Caki2 (cell line): ENCODE data around the gene SEC14L3. TPM values are rescaled to one million over a fixed set of nuclear protein-coding genes. Genes with fewer than 3 reads are reported as not detected.
"Not testable (repeated sequence)": the region's sequence is repeated elsewhere in the genome, so short reads cannot be mapped to it uniquely, and the experiment has no call there.

Experiments
- DNase-seq: peaks from one replicate; pipeline ENCODE4 v3.0.0-alpha.2; 2015; ENCODE audit warnings: low read depth
- in situ Hi-C: cut with HindIII; loops from 2 replicates; pipeline ENCODE4 v1.10.0; 2016; ENCODE audit warnings: low sequenced_read_pairs, low pct_unique_long_range_greater_than_20kb, mixed read lengths
- total RNA-seq: library from RNA; depleted of rRNA; stranded (reverse); fragments of >200 nt; shearing (Covaris generic); gene quantifications from 2 replicates; pipeline ENCODE4 v1.2.3, GENCODE V29; 2014; ENCODE audit warnings: low replicate concordance

Gene SEC14L3
- total RNA-seq, 1 experiment from 2014 or later: not detected

DNA sequence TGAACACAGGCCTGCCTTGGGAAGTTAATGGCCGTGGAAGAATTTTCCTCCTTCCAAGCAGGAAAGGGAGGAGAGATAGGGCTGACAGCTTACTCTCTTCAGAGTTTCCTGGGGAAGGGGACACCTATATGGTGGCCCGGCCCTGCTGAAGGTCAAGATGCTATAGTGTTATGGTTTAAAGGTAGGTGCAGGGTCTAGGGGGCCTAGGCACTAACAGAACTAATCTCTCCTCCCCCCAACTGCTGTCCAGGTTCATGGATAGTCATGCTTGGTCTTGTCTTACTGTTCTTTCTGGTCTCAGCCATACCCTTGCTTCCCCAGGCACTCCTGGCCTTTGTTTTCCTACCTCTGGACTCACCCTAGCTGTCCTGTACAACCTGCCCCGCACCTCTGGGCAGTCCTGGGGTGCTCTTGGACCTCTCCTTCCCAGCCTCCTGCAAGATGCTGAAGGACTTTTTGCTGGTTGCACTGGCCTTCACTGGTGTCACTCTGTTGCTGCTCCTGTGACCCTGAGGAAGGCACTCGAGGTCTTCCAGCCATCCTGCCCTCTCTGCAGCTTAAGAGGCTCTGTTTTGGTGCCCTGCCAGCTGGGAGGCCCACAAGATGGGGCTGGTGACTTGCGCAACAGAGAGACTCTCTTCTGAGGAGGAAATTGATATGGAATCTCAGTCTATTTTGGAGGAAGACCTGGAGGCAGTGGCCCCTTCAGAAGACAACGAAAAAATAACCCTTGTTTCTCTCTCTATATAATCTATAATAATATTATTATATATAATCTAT is 17.9 kb downstream of the SEC14L3 start:
- in situ Hi-C loops: no loop called here
- DNase-seq: no peak

DNA sequence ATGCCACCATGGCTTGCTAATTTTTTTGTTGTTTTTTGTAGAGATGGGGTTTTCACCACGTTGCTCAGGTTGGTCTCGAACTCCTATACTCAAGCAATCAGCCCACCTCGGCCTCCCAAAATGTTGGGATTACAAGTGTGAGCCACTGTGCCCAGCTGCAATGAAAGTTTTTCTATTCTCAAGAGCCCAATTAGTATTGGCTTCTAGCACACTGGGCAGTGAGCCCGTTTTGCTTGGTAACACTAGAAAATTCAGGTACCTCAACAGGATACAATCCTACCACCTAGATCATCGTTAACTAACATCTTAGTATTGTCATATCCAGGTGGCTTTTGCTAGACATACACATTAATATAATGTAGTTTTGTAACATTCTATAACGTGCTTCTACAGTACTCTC is 19.0 kb downstream of the SEC14L3 start:
- DNase-seq: no peak
- in situ Hi-C loops: no loop called here

DNA sequence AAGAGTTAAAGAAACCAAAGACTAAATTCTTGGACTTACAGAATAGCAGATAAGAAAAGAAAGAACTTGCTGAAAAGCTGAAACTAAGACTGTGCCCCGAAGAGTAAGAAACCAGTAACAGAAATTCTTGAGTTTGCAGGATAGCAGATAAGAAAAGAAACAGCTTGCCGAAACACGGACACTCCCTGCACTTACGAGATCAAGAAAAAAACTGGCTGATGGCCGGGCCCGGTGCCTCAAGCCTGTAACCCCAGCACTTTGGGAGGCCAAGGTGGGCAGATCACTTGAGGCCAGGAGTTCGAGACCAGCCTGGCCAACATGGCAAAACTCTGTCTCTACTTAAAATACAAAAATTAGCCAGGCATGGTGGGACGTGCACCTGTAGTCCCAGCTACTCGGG is 20.3 kb downstream of the SEC14L3 start:
- in situ Hi-C loops, DNase-seq: not testable (repeated sequence)

DNA sequence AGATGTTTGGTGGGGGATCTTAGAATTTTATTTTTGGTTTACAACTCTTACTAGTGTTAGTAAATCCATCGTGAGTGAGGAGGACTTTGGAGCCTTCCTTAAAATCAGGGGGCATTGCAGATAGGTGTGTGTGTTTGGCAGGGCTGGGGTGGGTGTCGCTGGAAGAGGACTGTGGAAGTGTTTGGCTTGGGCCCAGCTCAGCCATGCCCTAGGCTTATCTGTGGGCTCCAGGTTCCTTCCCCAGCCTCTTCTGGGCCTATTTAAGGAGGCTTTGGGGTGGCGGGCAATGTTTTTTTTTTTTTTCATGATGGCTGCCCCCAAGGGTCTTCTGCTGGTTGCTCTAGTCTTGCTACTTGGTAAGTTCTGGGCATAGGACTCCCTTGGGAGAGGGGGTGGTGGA is 24.2 kb downstream of the SEC14L3 start:
- in situ Hi-C loops: no loop called here
- no peak for DNase-seq

DNA sequence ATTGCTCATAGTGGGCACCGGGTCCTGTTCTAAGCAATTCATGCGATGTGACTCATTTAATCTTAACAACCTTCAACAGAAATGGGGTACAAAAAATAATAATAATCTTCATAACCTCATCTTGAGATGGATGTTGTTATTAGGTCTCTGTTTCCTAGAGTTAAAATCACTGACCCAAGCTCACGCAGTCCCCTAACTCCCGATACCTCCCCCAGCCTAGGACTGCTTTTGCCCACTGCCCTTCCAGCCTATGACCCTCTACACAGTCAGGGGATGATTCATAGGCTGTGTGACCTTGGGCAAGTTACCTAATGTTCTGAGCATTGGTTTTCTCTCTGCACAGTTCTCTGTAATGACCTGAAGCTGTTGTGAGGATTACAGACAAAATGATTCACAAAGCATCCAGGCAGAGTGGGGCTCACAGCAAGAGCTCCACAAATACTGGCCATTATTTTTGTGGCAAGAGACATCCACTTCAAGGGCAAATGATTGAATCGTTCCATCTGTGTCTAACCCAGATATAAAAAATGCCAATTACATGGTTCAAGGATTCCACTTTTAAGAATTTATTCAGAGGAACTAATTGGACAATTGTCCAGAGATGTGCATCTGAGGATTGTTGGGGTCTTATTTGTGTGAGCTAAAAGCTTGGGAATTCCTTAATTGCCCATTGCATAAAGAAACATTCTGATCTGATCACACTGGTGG is 26.2 kb downstream of the SEC14L3 start:
- in situ Hi-C loops: no loop called here
- DNase-seq: no peak

DNA sequence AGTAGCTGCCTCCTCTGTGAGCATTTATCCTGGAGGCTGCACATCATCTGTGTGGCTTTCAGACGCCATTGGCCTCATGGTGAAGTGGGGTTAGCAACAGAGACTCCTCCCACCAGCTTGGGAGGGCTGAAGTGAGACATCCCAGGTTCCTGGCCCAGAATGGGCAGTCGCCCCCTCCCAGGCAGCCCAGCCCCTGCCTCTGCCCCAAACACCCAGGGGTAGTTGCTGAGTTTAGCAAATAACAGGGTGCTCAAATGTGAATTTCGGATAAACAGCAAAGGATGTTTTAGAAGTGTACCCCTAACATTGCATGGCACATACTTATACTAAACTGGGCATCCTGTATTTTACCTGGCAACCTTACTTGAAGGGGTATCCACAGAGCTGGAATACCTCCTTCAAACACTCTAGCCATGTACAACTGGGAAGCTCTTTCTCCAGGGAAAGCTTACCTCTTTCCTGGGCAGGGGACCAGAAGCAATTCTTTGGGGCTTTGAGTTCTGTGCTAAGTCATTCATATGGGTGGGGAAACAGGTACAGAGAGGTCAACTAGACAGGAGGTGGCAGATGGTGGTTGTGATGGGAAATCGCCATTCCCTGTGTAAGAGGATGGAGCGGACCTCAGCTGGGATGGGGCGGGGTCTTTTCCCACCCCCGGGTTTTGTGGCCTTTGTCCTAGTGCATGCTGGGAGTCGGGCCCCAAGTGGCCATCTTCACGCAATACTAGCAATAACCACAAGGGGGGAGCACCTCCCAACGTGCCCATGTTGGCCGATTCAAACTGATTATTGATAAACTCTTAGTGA is 27.0 kb downstream of the SEC14L3 start:
- in situ Hi-C loops: no loop called here
- DNase-seq: peak; percentile 43

DNA sequence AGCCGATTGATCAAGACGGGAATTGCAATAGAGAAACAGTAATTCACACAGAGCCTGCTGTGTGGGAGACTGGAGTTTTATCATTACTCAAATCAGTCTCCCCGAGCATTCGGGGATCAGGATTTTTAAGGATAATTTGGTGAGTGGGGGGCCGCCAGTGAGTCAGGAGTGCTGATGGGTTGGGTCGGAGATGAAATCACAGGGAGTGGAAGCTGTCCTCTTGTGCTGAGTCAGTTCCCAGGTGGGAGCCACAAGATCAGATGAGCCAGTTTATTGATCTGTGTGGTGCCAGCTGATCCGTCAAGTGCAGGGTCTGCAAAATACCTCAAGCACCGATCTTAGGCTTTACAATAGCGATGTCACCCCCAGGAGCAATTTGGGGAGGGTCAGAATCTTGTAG is 30.7 kb downstream of the SEC14L3 start:
- no peak for DNase-seq
- in situ Hi-C loops: no loop called here

DNA sequence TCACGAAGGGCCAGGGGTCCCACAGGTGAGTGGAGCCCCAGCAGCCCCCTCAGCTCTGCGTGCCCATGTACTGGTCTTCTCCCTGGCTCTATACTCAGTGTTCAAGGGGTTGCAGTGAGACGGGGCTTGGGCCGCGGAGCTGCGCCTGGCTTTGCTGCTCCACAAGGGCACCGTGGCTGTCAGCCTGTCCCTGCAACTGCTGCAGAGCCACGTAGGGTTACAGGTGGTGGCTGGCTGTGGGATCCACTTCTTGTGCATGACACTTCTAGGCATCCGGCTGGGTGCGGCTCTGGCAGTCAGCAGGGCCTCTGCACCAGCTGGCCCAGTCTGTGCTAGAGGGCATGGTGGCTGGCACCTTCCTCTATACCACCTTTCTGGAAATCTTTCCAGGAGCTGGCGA is 32.0 kb downstream of the SEC14L3 start:
- in situ Hi-C loops: no loop called here

DNA sequence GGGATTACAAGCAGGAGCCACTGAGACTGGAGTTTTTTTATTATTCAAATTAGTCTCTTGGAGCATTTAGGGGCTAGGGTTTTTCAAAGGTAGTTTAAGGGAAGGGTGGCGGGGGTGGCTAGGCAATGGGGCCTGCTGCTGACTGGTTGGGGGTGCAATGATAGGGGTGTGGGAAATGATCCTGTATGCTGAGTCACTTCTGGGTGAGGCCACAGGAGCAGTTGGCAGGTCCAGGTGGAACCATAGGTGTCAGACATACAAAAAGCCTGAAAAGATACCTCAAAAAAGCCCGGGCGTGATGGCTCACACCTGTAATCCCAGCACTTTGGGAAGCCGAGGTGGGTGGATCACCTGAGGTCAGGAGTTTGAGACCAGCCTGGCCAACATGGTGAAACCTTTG is 32.6 kb downstream of the SEC14L3 start:
- in situ Hi-C loops: no loop called here
- no peak for DNase-seq

More for the DNA sequence above, 32.0 kb downstream of the SEC14L3 start:
- DNase-seq: no peak

DNA sequence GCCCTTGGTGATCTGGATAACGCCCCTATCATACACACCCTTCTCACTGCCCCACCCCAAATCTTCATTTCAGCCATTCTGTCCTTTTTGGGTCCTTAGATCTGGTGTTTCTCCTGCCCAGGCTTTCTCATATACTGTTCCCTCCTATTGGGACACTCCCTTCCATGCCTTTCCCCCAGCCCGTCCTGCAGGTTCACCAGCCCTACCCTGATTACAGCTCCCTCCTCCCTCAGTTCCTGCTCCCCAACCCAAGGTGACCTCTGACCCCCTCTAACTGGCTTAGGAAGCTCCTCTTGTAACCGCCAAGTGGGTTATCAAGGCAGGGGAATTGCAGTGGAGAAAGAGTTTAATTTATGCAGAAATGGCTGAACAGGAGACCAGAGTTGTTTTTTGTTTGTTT is 33.3 kb downstream of the SEC14L3 start:
- in situ Hi-C loops: no loop called here
- DNase-seq: no peak

DNA sequence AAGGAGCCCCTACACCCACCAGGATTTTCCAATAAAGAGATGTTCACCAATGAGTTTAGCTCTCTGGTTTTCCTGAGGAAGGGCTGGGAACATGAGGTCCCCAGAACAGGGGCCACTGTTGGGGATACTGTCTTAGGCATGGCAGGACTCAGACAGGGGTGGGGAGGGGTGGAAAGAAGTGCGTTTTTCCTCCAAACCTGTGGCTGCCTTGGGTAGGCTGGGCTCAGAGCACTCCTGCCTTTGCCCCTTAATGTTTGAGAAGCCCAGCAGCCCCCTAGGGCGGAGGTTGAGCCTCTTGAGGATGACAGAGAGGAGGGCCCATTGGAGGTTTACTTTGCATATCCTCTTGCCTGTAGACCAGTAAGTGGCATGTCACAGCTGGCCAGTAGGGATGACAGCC is 35.6 kb downstream of the SEC14L3 start:
- in situ Hi-C loops: no loop called here
- DNase-seq: no peak

DNA sequence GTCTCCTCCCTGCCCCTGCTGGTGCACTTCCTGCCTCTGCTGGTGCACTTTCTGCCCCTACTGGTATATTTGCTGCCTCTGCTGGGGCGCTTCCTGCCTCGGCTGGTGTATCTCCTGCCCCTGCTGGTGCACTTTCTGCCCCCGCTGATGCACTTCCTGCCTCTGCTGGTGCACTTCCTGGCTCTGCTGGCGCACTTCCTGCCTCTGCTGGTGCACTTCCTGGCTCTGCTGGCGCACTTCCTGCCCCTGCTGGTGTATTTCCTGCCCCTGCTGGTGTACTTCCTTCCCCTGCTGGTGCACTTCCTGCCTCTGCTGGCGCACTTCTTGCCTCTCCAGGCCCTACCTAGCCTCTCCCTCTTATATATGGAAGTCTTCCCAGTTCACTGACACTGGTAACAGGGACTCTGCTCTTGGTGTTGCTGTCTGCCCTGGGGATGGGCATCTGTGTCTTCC is 36.1 kb downstream of the SEC14L3 start:
- no peak for DNase-seq
- in situ Hi-C loops: no loop called here

DNA sequence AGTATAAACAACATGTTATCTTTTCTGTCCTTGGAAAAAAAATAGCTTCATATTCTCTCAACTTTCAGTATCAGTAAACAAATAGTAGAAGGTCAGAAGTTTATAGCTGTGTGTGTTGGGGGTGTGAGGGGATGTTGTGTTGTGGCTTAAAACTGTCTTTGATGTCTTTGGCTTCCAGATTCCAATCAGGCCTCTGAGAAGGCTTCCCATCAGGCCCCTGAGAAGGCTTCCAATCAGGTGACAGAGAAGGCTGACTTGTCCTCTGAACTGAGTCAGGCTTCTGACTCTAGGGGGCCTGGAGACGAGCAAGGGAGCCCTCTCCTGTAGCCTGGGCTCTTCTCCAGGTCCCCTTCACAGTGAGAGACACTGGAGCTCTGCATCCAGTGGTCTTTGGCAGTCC is 37.0 kb downstream of the SEC14L3 start:
- in situ Hi-C loops: no loop called here
- no peak for DNase-seq

DNA sequence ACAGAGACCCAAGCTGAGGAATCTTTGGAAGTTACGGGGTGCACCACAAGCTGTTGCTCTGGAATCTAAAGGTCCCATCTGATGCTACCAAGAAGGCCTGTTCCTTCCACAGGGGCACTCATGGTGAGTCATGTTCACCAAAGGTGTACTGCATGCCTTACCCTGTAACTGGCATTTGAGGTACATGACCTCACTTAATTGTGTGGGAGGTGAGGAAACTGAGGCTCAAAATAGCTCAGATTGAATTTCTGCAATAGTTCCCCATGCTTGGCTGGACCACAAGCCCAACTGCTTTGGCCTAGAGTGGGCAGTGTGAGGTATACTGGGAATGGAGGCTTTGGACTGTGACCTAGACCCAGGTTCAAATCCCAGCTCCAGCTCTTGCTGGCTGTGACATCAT is 38.0 kb downstream of the SEC14L3 start:
- no peak for DNase-seq
- in situ Hi-C loops: no loop called here

DNA sequence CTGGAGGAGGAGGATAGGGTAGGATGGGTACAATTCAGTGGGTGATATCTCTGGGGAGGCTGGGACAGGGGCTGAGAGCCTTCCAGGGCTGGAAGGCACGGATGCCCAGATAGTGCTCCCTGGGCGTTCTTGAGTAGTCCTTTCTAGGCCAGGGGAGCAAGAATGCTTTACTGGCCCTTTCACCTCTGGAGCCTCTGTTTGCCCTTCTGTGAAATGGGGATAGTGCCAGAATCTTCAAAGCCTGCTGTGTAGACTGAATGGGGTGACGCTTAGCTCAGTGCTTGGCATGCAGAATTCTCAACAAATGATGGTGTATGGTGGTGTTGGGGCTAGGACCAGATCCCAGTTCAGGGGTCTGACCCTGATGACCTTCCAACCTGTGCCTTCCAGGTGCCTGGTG is 38.6 kb downstream of the SEC14L3 start:
- in situ Hi-C loops: no loop called here
- no peak for DNase-seq

DNA sequence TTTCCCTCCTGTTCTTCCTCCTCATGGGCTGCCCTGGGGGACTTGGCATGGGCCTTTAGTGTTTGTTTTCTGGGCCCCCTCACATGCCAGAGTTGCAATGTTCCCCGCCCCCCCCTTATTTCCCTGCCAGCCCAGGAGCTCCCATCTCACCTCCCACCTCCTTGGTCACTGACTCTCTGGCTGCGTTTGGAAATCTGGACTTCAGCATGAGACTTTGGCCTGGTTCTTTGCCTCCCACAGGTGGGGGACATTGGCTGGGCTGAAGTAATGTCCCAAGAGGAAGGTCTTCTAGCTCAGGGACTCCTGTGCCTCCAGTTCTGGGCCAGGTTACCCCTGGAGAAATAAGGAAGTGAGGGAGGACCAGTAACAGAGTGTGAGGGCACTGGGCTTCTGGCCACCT is 39.3 kb downstream of the SEC14L3 start:
- in situ Hi-C loops: no loop called here
- no peak for DNase-seq

DNA sequence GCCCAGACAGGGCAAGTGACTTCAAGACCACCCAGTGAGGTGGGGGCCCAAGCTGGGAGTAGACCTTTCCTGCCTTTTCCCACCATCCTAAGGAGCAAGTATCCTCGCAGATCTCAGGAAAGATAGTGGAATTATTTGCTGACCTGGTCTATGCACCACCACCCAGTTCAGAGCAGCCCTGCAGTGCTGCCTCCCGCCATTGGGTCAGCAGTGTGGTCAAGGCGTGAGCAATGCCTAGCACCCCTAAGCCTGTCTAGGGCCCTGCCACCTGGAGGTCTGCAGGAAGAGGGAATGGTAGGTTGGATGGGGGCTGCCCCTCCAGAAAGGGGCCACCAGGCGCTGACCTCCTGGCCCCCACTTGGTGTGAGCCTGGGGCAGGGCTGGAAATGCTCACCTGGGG is 39.7 kb downstream of the SEC14L3 start:
- in situ Hi-C loops: no loop called here

DNA sequence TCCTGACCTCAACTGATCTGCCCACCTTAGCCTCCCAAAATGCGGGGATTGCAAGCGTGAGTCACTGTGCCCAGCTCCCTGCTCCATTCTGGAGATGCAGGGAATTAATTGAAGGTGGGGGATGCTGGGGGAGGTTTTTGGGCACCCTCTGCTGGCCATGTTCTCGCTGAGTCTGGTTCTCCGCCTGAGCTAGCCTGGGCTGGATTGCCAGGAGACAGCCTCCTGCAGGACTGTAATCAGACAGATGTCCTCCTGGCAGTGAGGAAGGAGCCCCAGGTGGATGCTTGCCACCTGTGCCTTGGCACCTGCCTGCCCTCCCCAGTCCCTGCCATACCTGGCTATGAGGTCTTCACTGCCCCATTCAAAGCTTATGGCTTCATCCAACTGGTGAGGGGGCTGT is 40.9 kb downstream of the SEC14L3 start:
- in situ Hi-C loops: no loop called here
- DNase-seq: no peak

More for the DNA sequence above, 39.7 kb downstream of the SEC14L3 start:
- no peak for DNase-seq

DNA sequence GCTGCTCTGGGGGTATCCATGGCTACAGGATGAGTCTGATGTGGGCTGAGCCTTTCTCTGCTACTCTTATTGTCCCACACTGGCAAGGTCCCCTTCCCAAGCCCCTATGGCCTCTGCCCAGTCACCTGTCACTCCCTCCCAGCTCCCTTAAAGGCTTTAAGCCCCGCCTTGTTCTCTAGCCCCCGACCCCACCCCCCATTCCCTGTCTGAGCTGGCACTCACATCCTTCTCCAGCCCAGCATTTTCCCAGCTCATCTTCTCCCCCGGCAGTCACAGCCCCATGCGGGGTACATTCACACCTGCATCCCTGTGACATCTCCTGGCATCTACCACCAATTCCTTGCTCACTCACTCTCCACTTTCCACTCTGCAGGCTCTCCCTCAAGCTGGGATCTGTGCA is 41.9 kb downstream of the SEC14L3 start:
- no peak for DNase-seq
- in situ Hi-C loops: no loop called here
